ENCODE measurements around the gene UBE4A. TPM values are rescaled to one million over a fixed set of nuclear protein-coding genes. Genes with fewer than 3 reads are reported as not detected.

Gene UBE4A
- polyA plus RNA-seq, 1 of the 3 experiments (the other 2 are of a cell fraction) = 7.7 TPM

DNA sequence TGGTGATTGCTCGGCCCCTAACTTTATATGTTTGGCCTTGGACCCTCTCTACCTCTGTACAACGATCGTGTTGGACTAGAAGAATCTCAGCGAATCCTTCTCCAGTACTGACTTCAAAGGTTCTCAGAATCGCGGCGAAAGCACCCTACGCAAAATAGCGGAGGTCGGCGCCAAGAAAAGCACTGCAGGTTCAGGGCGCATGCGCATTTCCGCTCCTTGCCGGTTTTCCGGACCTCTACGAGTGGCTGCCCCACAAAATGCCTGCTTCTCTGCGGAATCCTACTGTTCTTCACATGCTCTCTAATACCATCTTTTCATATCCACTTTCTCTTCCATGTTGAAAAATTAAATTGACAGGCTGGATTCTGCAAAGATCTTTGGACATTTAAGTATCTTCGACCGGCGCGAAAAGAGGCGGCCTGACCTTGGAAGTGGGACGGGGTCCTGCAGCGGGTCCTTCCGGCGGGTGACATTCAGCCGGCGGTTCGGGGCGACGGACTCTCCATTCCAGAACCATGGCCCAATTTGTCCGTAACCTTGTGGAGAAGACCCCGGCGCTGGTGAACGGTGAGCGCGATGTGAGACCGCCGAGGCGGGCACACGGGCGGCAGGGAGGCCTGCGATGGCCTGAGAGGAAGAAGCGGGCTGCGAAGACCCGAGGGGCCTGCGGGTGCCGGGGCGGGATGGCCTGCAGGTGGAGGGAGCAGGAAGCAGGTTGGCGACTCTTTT, 41.9 kb downstream of the UBE4A start, which contains the start of gene ATP5MG:
Gene ATP5MG, plus strand, starts transcription at position 456 of the 729 bp plus-strand sequence. Its CDS starts 60 bp downstream, at position 516.
- POLR2A ChIA-PET = interaction anchor here (0.8 to 1.7 kb wide), 3 partner anchors 33 to 35 kb away, joined by 3 to 5 read pairs (median 4); partner anchors contain the start of gene KMT2A
- Histone ChIP-seq H3K9ac (peak within 1 kb of the TSS; percentile 86), H3K4me2 (peak within 1 kb of the TSS; percentile 62), H3K79me2 (ENCODE audit: insufficient read depth) (peaks cover 50% of the 10 kb centered on the region), H3K9me3 (no peaks in the 10 kb centered on the region), H3K36me3 (replicated peaks in 1 of 2; ENCODE audit: control insufficient read depth in 1 of 2, insufficient read depth in 2 of 2, low read length in 1 of 2) (peaks cover 23 to 47% of the 10 kb centered on the region in 2 experiments), H3K4me1 (ENCODE audit: control insufficient read depth in 1 of 2, insufficient read depth in 2 of 2, low read depth in 1 of 2, low read length in 1 of 2) (peaks cover 8 to 14% of the 10 kb centered on the region in 2 experiments; a peak in 3 of 4 replicates), H2AFZ (ENCODE audit: low read depth) (peak within 1 kb of the TSS; percentile 92), H3K4me3 (ENCODE audit: low read depth in 2 of 2, low read length in 1 of 2) (peak within 1 kb of the TSS; percentile 84 to 96), H3K9me2 (no peaks in the 10 kb centered on the region), H3K27me3 (ENCODE audit: insufficient read depth) (no peaks in the 10 kb centered on the region), H3F3A (replicated peaks; ENCODE audit: insufficient read depth) (peaks cover 22% of the 10 kb centered on the region), H4K20me1 (ENCODE audit: insufficient read depth) (peaks cover 34% of the 10 kb centered on the region; the same call in 1 of the 2 replicates), H3K27ac (ENCODE audit: low read depth in 2 of 2, low read length in 1 of 2) (peak within 1 kb of the TSS; percentile 78 to 93)
- CTCF ChIA-PET = interaction anchor here (0.7 to 2.7 kb wide), 4 partner anchors 12 to 87 kb away, joined by 3 to 9 read pairs (median 4); no protein-coding TSS in a partner anchor
- WGBS (ENCODE audit: low lambda C conversion rate) = under 1% methylated on average over 44 of the region's 51 CpGs
- peak; percentile 89 for DNase-seq
- TF ChIP-seq REST (IDR thresholded peaks at IDR 0.05; ENCODE audit: low read depth, low read length) = no peak
- peak; percentile 23; the same call in 1 of the 2 replicates for TF ChIP-seq FOXJ3 (CRISPR knock-in tag; IDR thresholded peaks at IDR 0.05)
- TF ChIP-seq MXI1 (IDR thresholded peaks at IDR 0.05; ENCODE audit: low read depth, low read length) = peak; percentile 77
- TF ChIP-seq EP300 (IDR thresholded peaks at IDR 0.05; ENCODE audit: borderline replicate concordance in 1 of 2, low read depth in 1 of 2, low read length in 1 of 2) = no peak
- TF ChIP-seq TCF12 (IDR thresholded peaks at IDR 0.05) = no peak
- TF ChIP-seq NFIC (IDR thresholded peaks at IDR 0.05; ENCODE audit: borderline replicate concordance) = no peak; the same call in 1 of the 2 replicates
- TF ChIP-seq POLR2AphosphoS5 (IDR thresholded peaks at IDR 0.05; ENCODE audit: low read depth, low read length) = peak; percentile 79
- TF ChIP-seq, protein P1, sequence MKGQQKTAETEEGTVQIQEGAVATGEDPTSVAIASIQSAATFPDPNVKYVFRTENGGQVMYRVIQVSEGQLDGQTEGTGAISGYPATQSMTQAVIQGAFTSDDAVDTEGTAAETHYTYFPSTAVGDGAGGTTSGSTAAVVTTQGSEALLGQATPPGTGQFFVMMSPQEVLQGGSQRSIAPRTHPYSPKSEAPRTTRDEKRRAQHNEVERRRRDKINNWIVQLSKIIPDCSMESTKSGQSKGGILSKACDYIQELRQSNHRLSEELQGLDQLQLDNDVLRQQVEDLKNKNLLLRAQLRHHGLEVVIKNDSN (IDR thresholded peaks at IDR 0.05; ENCODE audit: borderline replicate concordance, low read depth) = no peak
- TF ChIP-seq TEAD4 (IDR thresholded peaks at IDR 0.05; ENCODE audit: borderline replicate concordance, insufficient read depth) = no peak
- no peak for TF ChIP-seq FOSL2 (IDR thresholded peaks at IDR 0.05; ENCODE audit: borderline replicate concordance, low read depth)
- no peak for TF ChIP-seq GATA2 (CRISPR knock-in tag; IDR thresholded peaks at IDR 0.05)
- TF ChIP-seq MEF2A (IDR thresholded peaks at IDR 0.05; ENCODE audit: borderline replicate concordance, low read depth) = no peak
- TF ChIP-seq SMC3 (IDR thresholded peaks at IDR 0.05; ENCODE audit: low read depth, low read length) = no peak
- no peak for TF ChIP-seq RAD21 (IDR thresholded peaks at IDR 0.05; ENCODE audit: low read length)
- peak; percentile 66 for TF ChIP-seq GABPA (IDR thresholded peaks at IDR 0.05; ENCODE audit: low read depth)
- no peak for TF ChIP-seq FOXM1 (IDR thresholded peaks at IDR 0.05; ENCODE audit: low read depth)
- peak; percentile 74 for TF ChIP-seq NRF1 (IDR thresholded peaks at IDR 0.05; ENCODE audit: low read depth, low read length)
- TF ChIP-seq TAF1 (IDR thresholded peaks at IDR 0.05; ENCODE audit: borderline replicate concordance, low read depth, low read length) = no peak; the same call in 1 of the 2 replicates
- TF ChIP-seq, protein P2, sequence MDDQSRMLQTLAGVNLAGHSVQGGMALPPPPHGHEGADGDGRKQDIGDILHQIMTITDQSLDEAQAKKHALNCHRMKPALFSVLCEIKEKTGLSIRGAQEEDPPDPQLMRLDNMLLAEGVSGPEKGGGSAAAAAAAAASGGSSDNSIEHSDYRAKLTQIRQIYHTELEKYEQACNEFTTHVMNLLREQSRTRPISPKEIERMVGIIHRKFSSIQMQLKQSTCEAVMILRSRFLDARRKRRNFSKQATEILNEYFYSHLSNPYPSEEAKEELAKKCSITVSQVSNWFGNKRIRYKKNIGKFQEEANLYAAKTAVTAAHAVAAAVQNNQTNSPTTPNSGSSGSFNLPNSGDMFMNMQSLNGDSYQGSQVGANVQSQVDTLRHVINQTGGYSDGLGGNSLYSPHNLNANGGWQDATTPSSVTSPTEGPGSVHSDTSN (IDR thresholded peaks at IDR 0.05) = peak; percentile 21; the same call in 1 of the 2 replicates
- TF ChIP-seq, protein P3, sequence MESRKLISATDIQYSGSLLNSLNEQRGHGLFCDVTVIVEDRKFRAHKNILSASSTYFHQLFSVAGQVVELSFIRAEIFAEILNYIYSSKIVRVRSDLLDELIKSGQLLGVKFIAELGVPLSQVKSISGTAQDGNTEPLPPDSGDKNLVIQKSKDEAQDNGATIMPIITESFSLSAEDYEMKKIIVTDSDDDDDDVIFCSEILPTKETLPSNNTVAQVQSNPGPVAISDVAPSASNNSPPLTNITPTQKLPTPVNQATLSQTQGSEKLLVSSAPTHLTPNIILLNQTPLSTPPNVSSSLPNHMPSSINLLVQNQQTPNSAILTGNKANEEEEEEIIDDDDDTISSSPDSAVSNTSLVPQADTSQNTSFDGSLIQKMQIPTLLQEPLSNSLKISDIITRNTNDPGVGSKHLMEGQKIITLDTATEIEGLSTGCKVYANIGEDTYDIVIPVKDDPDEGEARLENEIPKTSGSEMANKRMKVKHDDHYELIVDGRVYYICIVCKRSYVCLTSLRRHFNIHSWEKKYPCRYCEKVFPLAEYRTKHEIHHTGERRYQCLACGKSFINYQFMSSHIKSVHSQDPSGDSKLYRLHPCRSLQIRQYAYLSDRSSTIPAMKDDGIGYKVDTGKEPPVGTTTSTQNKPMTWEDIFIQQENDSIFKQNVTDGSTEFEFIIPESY (IDR thresholded peaks at IDR 0.05; ENCODE audit: borderline replicate concordance, low read depth) = no peak
- no peak for TF ChIP-seq RCOR1 (IDR thresholded peaks at IDR 0.05; ENCODE audit: low read length)
- TF ChIP-seq JUND (IDR thresholded peaks at IDR 0.05) = no peak
- peak; percentile 64 for TF ChIP-seq ELF1 (IDR thresholded peaks at IDR 0.05)
- TF ChIP-seq SIN3A (IDR thresholded peaks at IDR 0.05; ENCODE audit: borderline replicate concordance, low read depth, low read length) = peak; percentile 77
- no peak for TF ChIP-seq IRF3 (IDR thresholded peaks at IDR 0.05; ENCODE audit: low read depth, low read length)
- TF ChIP-seq CHD2 (IDR thresholded peaks at IDR 0.05; ENCODE audit: low read length, partially characterized antibody) = peak; percentile 48

All from SK-N-SH (cell line).